GM04503 (cell line): ENCODE data around the gene AUTS2.

ENCODE experiments used
- DNase-seq: peaks from one replicate; pipeline ENCODE4 v3.0.0-alpha.2; 2012; ENCODE audit warnings: low read depth

The AUTS2 gene

DNA sequence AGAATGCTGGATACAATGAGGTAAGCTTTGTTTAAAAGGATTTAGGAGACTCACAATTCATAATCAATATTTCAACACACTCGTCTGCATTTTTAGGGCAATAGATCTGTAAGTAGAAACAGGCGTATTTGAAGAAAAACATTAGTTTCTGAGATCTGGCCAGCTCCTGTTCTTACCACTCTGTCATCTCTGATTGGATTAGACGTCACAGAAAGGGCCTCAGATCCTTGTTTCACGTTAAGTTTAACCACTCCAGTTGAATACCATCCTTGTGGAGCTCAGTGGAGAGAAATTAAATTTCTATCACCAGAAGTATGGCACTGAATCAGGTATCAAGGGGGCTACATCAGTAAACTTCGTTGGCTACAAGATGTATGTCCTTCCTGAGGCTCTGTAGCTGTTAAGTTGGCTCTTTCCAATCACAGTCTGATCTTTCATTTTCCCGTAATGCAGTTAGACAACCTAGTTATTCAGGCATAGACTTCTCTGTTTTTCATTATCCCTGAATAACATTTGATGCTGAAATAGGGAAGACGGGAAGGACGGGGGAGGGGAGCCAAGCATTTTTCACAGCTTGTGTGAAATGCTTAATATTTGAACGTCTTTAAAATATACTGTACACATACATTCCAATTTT lies 874.4 kb downstream of the AUTS2 start:
- DNase-seq: no peak

DNA sequence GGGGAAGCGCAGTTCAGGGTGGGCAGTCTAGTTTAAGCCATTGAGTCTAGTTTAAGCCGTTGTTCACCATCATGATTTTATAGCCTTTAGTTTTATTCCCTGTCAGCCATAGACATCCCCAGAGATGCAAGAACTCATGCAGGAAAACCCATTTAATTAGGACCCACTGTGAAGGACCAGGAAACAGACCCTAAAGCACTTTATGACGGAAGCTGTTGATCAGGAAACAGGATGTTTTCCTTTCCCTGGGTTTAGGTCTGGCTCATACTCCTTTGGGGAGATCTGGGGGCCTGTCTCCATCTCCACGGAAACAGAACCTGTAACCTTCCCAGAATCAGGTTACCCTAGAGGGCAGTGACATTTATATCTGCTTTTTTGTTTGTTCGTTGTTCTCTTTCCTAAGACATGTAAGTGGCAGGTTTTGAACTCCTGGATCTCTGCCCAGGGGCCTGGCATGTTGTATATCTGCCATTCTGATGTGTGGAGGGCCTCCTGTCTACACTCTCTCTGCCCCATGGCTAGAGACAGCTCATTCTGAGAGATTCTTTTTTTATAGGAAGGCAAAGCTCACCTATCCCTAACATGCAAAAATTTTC lies 876.5 kb downstream of the AUTS2 start:
- no peak for DNase-seq

DNA sequence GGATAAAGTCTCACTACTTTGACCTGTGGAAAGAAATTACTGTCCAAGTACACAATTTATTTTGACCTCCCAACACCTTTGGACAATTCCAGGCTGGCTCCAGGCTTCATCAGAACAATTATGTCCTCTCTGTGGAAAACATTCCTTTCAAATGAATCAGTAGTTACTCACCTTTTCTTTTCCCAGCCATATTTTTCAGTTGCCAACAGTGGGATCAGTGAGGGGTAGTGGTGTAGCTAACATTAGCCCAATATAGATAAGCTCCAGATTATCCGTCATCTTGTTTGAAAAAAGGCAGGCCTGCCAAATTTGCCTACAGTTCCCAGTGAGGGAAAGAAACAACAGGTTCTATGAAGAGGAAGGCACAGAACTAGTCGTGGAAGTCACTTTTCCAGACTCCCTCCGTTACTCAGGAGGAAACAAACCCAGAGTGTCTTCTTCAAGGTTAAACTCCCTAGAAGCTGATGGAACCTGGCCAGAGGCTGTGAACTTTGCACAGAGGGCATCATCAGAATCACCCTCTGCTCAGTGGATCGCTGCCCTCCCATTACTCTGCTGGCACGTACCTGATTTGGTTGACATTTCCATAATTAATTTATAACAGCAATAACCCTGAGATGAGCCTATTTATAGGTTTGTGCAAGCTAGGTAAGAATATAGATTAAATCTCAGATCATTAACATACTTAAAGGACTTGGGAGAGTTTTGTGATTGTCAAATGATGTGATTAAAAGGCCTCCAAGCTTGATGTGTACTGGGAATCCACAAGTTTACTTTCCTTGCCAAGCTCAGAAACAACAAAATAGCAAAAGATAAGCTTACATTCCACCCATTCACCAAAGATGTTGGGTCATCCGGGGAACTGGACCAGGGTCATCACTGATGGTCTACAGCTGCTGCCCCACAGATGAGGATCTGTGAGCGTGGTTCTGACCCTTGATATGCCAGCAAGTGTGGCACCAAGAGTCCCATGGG lies 879.0 kb downstream of the AUTS2 start:
- DNase-seq: no peak

GRCh38 chr7:70479153-70480021 lies 881.1 kb downstream of the AUTS2 start:
- no peak for DNase-seq

DNA sequence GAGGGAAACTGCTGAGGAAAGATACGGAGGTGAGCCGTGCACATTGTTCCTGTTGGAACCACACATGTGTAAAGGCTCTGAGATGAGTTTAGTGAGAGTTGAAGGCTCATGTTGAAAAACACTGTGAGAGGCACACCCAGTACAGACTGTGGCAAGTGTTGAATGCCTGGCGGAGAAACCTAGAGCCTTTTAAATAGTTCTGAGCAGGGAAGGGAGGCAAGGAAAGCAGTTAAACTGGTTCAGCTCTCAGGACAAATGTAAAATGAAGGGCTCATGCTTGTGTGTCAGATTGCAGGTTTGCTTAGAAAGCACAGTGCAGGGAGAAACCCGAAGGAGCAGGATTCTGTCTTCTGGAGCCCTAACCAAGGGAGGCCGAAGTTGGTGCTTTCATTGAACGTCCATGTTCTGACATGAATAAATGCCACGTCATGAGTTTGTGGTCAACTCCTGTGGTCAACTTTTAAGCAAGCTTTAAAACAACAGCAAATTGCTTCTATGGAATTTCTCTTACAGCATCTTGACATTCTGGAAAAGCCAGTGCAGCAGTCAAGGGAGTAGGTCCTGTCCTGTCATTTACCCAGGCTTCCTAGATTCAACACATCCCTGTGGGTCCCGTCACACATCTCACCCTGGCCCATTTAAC lies 882.8 kb downstream of the AUTS2 start:
- DNase-seq: no peak

DNA sequence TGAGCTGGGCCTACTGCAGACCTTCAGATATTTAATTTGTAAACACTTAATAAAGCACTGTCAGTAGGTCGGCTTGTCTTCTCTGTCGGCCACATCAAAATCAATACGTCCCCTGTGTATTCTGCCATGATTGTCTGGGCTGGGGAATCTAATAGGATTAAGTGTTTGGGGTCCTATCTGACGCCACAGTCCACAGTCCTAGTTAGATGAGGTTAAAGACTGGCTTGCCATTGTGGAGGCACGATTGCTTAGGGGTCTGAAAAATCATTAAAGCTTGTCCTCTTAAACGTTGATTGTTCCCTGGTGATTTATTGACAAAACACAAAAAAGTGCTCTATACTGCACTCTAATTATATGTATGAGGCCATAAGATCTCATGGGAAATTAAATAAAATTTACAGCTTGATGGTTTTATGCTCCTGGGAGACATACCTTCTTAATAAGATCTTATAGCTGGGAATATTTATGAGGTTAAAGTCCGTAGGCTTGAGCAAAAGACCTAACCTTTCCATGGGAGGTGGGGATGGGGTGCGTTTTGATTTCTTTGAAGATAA lies 883.4 kb downstream of the AUTS2 start:
- DNase-seq: no peak

GRCh38 chr7:70484255-70484654 lies 886.0 kb downstream of the AUTS2 start:
- DNase-seq: no peak

GRCh38 chr7:70486977-70487376 lies 888.7 kb downstream of the AUTS2 start:
- DNase-seq: no peak

DNA sequence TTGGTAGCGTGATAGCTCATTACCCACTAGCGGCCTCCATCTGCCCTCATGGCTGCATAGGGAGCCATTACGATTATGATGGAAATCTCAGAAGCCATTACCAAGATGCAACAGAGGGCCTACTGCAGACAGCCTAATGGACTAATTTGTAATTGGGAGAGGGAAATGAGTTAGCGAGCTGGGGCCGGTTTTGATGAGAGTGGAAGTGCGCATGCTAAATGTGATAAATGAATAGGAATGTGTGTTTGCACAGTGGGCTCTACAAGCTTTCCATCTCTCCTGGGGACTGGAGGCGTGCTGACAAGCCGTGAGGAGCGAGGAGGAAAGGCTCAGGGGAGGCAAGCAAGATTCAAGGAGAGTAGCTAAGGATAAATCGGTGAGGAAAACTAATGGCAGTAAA lies 889.2 kb downstream of the AUTS2 start:
- DNase-seq: no peak

GRCh38 chr7:70487886-70488285 lies 889.6 kb downstream of the AUTS2 start:
- no peak for DNase-seq

DNA sequence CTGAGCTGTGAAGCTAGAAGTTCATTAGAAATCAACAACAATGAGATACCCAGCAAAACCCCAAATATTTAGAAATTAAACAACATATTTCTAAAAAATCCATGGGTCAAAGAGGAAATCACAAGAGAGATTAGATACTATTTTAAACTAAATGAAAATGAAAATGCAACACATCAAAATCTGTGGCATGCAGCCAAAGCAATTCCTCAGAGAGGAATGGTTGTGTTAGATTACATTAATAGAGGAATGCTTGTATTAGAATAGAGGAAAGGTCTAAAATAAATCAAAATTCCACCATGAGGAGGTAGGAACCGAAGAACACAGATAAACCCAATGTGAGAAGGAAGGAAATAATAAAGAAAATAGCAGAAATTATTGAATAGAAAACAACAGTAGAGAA lies 891.5 kb downstream of the AUTS2 start:
- no peak for DNase-seq

GRCh38 chr7:70492625-70493024 lies 894.4 kb downstream of the AUTS2 start:
- no peak for DNase-seq

- DNase-seq: no peak
Measured at GRCh38 chr7:70494225-70495032, 896.2 kb downstream of the AUTS2 start.

DNA sequence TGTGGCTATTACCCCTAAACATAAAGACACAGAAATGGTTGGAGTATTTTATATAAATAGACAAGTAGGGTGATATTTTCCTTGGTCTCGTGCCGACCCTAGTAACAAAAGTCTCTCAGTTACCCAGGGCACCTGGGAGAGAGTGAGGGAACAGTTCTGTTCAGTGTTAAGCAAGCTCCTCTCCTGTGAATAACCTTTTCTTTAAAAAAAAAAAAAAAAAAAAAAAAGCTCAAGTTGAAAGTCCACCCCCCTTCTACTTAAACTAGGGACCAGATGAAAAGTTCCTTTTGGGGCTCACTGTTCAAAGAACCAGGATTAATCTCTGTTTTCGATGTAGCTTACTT lies 896.7 kb downstream of the AUTS2 start:
- DNase-seq: no peak

GRCh38 chr7:70497793-70498192 lies 899.5 kb downstream of the AUTS2 start:
- DNase-seq: no peak

GRCh38 chr7:70498232-70498992 lies 900.1 kb downstream of the AUTS2 start:
- no peak for DNase-seq

DNA sequence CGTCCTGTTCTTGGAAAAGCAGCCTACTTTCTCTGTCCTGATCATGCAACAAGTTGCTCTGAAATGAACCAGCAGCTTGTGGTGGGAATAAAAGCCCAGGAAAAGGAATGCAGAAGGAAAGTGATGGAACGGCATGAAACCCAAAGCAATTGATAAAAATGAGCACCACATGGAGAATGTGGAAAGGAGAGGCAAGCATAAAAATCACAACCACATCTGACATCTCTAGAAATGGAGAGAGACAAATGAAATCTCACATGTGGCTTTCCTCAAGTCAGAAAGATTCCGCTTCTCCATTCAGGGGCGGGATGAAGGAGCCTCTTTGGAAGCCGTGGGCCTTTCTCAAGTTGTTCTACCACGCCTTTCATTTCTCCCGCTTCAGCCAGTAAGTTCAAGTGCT lies 902.0 kb downstream of the AUTS2 start:
- no peak for DNase-seq

GRCh38 chr7:70502117-70502863 lies 904.0 kb downstream of the AUTS2 start:
- DNase-seq: no peak

- no peak for DNase-seq
Measured at GRCh38 chr7:70504254-70504653, 906.0 kb downstream of the AUTS2 start.
